GM04504 (cell line): Measurements from ENCODE around the gene AP3B1.

Experiments used
- DNase-seq: peaks from one replicate; pipeline ENCODE4 v3.0.0-alpha.2; 2012; ENCODE audit warnings: low read depth

AP3B1 gene

GRCh38 chr5:78291687-78292086 is 2.8 kb downstream of the AP3B1 start:
- no peak for DNase-seq

DNA sequence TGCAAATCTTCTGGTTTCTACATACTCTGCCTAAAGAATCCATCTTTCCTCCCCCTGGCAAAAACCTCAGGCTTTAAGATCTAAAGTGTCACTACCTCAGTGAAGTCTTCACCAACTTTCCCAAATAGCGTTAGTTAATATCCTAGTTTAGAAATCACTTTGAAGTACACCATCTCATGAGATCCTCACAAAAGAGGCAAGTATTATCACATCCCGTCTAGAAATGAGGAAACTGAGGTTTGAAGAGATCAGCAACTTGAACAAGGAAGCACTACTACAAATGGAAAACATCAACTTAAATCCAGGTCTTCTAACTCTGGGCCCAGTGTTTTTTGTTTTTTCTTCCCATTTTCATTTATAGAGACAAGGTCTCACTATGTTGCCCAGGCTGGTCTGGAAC is 4.6 kb downstream of the AP3B1 start:
- no peak for DNase-seq

DNA sequence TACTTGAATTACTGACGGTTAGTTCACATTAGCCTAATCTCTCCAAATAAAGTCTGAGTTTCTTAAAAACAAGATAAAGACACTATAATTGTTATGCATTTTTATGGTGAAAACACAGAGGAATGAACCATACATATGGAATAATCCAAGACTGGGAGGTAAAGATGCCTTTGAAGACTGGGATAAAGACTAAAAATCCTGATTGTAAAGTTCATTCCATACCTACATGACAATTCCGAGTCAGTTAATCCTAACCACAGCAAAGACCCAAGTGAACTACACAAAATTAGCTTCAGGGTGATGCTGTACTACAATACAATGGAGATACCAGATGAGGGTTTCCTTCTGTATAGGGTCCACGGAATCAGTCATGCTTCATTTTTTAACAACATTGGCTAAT is 6.3 kb downstream of the AP3B1 start:
- DNase-seq = no peak

GRCh38 chr5:78287833-78288232 is 6.7 kb downstream of the AP3B1 start:
- DNase-seq = peak; percentile 44

- DNase-seq = no peak
Observed at GRCh38 chr5:78287169-78287568, 7.3 kb downstream of the AP3B1 start.

GRCh38 chr5:78286290-78286689 is 8.2 kb downstream of the AP3B1 start:
- no peak for DNase-seq

- DNase-seq = no peak
Observed at GRCh38 chr5:78283802-78284201, 10.7 kb downstream of the AP3B1 start.

DNA sequence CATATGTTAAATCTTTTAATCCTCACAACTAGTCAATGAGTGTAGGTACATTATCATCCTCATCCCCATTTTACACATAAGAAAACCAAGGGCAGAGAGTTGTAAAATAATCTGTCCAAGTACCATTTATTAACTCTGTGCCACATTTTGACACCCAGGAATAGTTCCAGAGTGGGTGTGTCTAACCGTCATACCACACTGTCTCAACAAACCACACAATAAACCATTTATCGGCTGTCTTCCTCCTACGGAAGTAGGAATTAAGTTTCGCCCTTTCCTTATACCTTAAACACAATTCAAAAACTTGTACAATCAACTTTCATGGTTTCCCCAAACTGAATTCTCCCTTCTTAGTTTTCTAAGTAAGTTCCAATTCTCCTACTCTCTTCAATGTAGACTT is 11.4 kb downstream of the AP3B1 start:
- DNase-seq = no peak

DNA sequence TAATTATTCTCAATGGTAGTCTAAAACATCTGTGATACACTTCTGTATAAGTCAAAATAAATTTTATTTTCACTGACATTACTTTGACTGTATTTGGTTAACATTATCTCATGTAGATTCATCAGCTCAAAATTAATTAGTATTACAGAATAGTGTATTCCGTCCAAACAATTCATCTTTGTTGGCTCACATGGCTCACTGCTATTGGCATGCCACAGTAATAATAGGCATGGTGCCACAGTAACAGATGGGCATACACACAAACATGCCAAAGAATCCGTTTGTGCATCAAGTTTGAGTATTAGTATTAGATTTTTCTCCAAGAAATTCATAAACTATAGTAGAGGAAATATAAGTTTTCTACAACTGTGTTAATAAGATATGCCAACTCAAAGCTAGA is 14.2 kb downstream of the AP3B1 start:
- DNase-seq = no peak

GRCh38 chr5:78279194-78279593 is 15.3 kb downstream of the AP3B1 start:
- DNase-seq = no peak

- DNase-seq = no peak
Observed at GRCh38 chr5:78277715-78278114, 16.8 kb downstream of the AP3B1 start.

DNA sequence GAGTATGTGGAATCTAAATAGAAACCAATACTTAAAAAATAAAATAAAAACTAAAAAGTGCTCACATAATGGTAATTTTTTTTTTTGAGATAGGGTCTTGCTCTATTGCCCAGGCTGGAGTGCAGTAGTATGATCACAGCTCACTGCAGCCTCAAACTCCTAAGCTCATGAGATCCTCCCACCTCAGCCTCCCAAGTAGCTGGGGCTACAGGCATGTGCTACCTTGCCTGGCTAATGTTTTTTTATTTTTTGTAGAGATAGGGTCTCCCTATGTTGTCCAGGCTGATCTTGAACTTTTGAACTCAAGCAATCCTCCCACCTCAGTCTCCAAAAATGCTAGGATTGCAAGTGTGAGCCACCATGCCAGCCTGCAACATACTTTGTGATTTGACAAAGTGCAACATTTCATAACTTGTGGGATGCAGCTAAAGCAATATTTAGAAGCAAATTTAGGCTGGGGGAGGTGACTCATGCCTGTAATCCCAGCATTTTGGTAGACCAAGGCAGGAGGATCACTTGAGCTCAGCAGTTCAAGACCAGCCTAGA is 18.4 kb downstream of the AP3B1 start:
- DNase-seq = no peak

DNA sequence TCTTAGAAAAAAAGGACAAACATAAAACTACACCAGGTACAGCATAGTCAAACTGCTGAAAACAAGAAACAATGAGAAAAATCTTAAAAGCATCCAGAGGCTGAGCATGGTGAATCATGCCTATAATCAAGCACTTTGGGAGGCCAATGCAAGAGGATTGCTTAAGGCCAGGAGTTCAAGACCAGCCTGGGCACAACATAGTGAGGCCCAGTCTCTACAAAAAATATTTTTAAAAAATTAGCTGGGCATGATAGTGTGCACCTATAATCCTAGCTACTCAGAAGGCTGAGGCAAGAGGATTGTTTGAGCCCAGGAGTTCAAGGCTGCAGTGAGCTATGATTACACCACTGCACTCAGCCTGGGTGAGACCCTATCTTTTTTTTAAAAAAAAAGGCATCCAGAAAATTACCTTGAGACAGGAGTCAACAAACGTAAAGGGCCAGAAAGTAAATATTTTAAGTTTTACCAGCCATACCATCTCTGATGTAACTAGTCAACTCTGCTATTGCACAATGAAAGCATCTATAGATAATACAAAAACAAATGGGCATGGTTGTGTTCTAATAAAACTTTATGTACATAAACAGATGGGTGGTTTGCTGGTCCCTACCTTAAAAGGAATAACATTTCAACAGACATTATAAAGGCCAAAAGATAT is 19.8 kb downstream of the AP3B1 start:
- no peak for DNase-seq

DNA sequence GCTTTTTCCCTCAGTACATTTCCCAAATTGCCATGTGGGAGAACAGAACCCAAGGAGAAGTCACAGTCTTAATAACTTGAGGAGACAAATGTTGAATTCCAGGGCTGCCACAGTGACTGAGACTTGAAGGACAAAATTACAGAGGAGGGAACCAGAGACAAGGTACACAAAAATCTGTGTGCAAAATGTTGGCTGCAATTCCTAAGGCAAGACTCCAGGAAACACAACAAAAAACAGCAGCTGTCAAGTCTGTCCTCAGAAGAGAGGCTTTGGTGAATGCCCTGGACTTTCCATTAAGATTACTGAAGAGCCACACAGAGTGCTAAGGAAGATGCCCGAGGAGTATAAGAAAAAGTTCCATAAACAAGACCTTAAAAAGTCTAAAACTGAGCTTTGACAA is 21.1 kb downstream of the AP3B1 start:
- no peak for DNase-seq

DNA sequence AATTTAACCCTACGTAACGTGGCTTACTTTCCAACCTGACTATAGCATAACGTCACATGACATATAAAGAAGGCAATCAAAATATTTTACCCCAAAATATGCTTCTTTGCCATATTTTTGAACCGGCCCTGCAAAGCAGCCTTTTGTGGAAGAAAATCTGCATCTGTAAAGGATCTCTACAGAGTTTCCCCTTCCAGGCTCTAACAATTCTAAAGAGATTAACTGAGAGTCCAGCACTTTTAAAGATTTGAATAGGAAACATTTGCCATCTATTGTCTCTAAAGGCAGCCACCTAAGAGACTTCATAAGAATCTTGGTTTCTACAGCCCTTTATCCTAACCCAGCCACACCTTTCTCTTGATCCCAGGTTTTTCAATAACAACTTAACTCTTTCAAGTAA is 22.7 kb downstream of the AP3B1 start:
- no peak for DNase-seq

DNA sequence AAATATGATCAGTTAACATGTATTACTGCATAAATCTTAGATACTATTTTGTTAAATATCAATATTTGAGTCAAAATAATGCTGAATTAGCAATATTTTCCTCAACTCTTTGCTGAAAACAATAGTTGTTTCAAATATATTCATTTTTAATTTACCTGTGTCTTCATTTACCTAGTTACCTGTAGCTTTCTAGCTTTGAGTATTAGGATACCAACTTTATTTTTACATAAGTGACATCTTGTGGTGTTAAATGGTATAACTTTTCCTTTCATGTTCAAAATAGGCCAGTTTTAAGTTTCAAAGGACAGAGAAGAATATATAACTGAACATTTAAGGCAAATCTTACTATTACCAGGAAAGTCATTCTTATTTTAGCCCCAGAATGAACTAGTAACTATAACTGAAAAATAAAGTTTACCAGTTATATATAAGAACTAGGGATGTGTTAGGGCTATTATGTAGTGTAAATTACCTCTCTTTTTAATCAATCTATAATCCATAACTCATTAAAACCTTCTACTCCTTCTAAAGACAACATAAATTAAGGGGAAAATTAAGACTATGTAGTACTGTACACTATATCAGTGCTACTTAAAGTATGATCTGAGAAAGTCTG is 25.3 kb downstream of the AP3B1 start:
- DNase-seq = no peak

DNA sequence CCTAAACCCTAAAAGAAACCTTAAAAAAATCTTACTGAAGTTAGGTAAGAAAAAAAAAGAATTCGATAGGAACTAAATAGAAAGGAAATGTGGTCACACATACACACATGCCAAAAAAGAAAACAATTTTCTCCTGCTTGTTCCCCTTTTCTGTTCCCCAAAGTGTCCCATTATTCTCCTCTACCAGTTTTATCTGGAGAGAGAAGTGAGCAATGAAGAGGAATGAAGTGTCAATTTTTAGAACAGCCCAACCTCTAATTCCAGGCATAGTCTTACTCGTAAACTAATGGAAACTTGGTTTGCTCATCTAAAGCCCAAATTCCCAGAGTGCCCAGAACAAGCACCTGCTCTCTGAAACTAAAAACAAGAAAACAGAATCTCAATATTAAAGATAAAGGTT is 26.1 kb downstream of the AP3B1 start:
- DNase-seq = no peak

- no peak for DNase-seq
Observed at GRCh38 chr5:78265163-78265562, 29.3 kb downstream of the AP3B1 start.

- no peak for DNase-seq
Observed at GRCh38 chr5:78264600-78264999, 29.9 kb downstream of the AP3B1 start.

DNA sequence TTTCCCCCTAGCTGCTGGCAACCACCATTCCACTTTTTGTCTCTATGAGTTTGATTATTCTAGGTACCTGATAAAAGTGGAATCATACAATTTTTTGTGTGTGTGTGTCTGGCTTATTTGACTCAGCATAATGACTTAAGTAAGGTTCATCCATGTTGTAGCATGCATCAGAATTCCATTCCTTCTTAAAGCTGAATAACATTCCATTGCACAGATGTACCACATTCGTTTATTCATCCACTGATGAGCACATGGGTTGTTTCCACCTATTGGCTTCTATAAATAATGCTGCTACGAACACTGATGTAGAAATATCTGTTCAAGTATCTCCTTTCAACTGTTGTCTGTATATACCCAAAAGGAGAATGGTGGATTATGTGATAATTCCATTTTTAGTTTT is 33.7 kb downstream of the AP3B1 start:
- DNase-seq = no peak

DNA sequence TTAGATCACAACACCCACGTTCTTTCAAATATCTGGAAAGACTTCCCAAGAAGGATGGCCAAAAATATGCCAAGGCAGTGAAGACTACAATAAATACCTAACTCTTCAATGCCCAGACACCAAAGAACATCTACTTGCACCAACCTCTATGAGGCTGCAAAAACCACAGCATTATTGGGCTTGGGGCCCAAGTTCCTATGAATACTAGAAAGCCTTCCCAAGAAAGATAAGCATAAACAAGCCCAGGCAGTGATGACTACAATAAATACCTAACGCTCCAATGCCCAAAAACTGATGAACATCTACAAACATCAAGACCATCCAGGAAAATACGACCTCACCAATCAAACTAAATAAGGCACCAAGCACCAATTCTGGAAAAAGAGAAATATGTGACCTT is 41.3 kb downstream of the AP3B1 start:
- DNase-seq = no peak

DNA sequence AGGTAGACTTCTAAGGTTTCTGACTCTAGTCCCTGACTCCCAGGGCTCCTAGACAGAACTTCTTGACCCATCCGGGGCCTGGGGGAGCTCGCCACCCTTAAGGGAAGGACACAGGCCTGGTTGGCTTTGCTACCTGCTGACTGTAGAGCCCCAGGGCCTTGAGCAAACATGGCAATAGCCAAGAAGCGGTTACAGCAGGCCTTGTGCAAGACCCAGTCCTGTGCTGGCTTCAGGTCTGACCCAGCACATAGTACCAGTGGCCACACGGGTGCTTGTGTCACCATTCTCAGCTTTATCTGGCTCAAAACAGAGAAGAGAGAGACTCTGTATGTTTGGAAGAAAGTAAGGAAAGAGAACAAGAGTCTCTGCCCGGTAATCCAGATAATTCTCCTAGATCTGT is 41.8 kb downstream of the AP3B1 start:
- DNase-seq = no peak

DNA sequence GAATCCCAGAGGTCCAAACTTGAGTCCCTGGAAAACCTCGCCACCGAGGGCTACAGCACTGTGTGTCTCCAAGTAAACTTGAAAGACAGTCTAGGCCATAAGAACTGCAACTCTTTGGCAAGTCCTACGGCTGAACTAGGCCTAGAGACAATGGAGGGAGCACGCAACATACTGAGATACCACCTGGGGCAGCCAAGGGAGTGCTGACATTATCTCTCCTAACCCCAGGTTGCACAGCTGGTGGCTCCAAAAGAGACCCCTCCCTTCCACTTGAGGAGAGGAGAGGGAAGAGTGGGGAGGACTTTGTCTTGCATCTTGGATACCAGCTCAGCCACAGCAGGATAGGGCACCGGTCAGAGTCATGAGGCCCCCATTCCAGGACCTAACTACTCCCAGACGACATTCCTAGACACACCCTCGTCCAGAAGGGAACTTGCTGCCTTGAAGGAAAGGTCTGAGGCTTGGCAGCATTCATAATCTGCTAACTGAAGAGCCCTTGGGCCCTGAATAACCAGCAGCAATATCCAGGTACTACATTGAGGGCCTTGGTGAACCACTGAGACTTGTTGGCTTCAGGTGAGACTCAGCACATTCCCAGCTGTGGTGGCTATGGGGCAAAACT is 42.7 kb downstream of the AP3B1 start:
- DNase-seq = no peak

DNA sequence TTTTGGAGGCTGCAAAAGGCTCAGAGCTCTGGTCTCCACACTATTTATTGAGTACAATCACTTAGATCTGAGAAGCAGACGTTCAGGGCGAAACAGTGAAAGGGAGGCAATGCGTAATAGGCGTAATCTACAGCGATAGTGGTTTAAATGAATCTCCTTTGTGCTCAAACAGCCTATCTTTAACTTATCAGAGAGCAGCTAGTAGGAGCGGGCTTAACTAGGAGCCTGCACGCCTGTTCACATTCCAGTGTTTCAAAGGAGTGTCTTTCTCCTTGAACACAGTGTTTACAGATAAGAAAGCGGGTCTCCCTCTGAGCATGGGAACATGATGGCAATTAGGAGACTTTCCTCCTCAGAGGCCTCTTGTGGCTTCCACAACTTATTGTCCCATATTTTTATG is 49.4 kb downstream of the AP3B1 start:
- DNase-seq = no peak
